Gastrocnemius medialis (tissue), 4 donors: ENCODE measurements around the gene HDAC3. TPM values are rescaled to one million over a fixed set of nuclear protein-coding genes. Genes with fewer than 3 reads are reported as not detected.

ENCODE experiments used
- ATAC-seq, 2 donors: fragments of 150-250 bp; one replicate each; pipeline ENCODE4 v1.9.1; 2016
- DNase-seq, 2 donors: peaks; one replicate each; pipeline ENCODE4 v3.0.0-alpha.2; 2019
- H3K27ac ChIP-seq, 4 donors: fragments of 200-600 bp; sonication (generic); 1 replicate in 1 of 4; 2 replicates in 3 of 4; pipeline ENCODE4 v1.5.1; 2016 to 2018; ENCODE audit warnings: mild to moderate bottlenecking in 2 of 4, moderate library complexity in 1 of 4
- H3K27me3 ChIP-seq, 3 donors: fragments of 200-600 bp; sonication (generic) in 2 of 3; 1 replicate in 1 of 3; 2 replicates in 2 of 3; pipeline versions ENCODE4 v1.5.1 to v1.6.0; 2016 to 2019; ENCODE audit warnings: mild to moderate bottlenecking in 1 of 3, moderate library complexity in 1 of 3
- H3K36me3 ChIP-seq, 2 donors: fragments of 200-600 bp; sonication (generic) in 1 of 2; one replicate each; pipeline ENCODE4 v1.5.1; 2017 to 2018
- H3K4me1 ChIP-seq, 2 donors: fragments of 200-600 bp; sonication (generic) in 1 of 2; one replicate each; pipeline ENCODE4 v1.5.1; 2016 to 2017; ENCODE audit warnings: mild to moderate bottlenecking in 2 of 2
- H3K4me3 ChIP-seq, 4 donors: fragments of 200-600 bp; sonication (generic) in 3 of 4; 1 replicate in 1 of 4; 2 replicates in 3 of 4; pipeline ENCODE4 v1.5.1; 2016 to 2019; ENCODE audit warnings: mild to moderate bottlenecking in 2 of 4
- H3K9me3 ChIP-seq, 3 donors: fragments of 200-600 bp; sonication (generic) in 2 of 3; 1 replicate in 1 of 3; 2 replicates in 2 of 3; pipeline ENCODE4 v1.5.1; 2016 to 2019
- POLR2A ChIP-seq, 2 donors: fragments of 450-650 bp; IDR thresholded peaks; one replicate each; pipeline ENCODE4 v1.6.1; 2017; ENCODE audit warnings: antibody characterized with exemption in 2 of 2, mild to moderate bottlenecking in 2 of 2, moderate library complexity in 2 of 2
- in situ Hi-C, 4 donors: fragments of 200-750 bp; cut with MboI; loops; one replicate each; pipeline versions ENCODE4 v1.15.0 to v1.8.0; 2017; ENCODE audit warnings: low sequenced_read_pairs in 4 of 4
- intact Hi-C: fragments of 100-400 bp; cut with DNase I; formaldehyde crosslinking; loops from one replicate; pipeline ENCODE4 v1.15.1; 2023; ENCODE audit warnings: low total_unique reads
- total RNA-seq, 4 donors: library from RNA; depleted of rRNA; stranded (reverse); fragments of >200 nt; gene quantifications; one replicate each; pipeline versions ENCODE4 v1.1.0 to v1.2.3, GENCODE V29; 2016
- TF ChIP-seq, protein P1 (sequence below), 5 experiments: fragments of 450-650 bp in 3 of 5; fragments of 200-600 bp in 2 of 5; sonication (generic) in 2 of 5; IDR thresholded peaks in 4 of 5; conservative IDR thresholded peaks in 1 of 5; 1 replicate in 4 of 5; 2 replicates in 1 of 5; pipeline ENCODE4 v1.5.1; 2016 to 2019; ENCODE audit warnings: antibody characterized with exemption in 5 of 5, mild to moderate bottlenecking in 3 of 5, moderate library complexity in 3 of 5

Gene HDAC3
- total RNA-seq, 4 donors from 2014 or later = 29.8 to 40.7 (median 35.7) TPM

DNA sequence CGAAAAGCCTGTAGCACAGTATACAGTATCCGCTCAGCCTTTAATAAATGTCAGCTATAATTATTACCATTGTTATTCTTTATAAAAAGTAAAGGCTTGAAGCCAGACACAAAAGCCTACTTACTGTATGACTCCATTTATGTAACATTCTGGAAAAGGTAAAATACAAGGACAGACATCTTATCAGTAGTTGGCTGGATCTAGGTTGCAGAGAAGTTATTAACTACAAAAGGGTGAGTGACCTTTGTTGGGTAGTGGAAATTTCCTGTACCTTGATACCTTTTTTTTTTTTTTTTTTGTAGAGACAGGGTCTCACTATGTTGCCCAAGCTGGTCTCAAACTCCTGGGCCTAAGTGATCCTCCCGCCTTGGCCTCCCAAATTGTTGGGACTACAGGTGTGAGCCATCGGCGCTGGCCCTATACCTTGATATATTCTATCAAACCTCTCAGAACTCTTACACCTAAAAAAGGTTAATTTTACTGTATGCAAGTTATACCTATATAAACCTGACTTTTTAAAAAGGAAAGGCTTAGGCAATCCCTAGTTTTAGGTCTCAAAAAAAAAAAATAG is 6.0 kb downstream of the HDAC3 start:
- Histone ChIP-seq H3K4me1 (peaks cover 8 to 16% of the 10 kb centered on the region in 2 donors), H3K36me3 (peaks cover 0 to 51% of the 10 kb centered on the region in 2 donors)
- in situ Hi-C loops = loop anchor here in 1 of 4 donors (5.0 kb wide), 1 partner anchor 43 kb away; no protein-coding TSS in a partner anchor

DNA sequence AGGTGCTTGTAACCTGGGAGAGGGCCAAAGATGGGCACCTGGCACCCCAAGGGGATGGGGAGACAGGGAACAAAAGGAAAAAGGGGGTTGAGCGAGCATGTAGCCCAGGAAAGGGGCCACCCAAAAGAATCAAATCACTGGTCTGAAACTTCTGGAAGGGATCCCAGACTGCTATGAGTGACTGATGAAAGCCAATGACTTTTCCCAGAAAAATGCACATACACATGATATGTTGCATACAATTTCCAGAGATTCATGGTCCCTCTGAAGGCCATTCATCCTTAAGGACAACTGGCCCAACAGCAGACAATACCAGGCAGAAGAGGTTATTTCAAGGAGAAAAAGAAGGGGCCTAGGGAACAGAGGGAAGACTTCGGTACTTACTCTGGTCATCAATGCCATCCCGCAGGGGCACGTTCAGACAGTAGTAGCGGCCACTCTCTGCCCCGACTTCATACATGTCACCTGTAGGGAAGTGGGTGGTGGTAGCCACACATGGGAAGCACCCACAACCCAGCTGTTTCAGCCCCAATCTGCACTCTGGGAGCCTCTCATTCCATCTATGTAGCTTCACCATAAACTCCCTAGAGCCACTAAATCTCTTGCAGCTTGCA is 8.4 kb downstream of the HDAC3 start:
- ATAC-seq (no peak), DNase-seq (no peak)
- Histone ChIP-seq H3K4me1 (peaks cover 0 to 10% of the 10 kb centered on the region in 2 donors), H3K27me3 (no peaks in the 10 kb centered on the region), H3K36me3 (peaks cover 0 to 70% of the 10 kb centered on the region in 2 donors), H3K4me3 (no peak overlapping the region), H3K9me3 (no peaks in the 10 kb centered on the region), H3K27ac (no peak overlapping the region)
- no peak for TF ChIP-seq POLR2A (IDR thresholded peaks at IDR 0.05)
- TF ChIP-seq, protein P1, sequence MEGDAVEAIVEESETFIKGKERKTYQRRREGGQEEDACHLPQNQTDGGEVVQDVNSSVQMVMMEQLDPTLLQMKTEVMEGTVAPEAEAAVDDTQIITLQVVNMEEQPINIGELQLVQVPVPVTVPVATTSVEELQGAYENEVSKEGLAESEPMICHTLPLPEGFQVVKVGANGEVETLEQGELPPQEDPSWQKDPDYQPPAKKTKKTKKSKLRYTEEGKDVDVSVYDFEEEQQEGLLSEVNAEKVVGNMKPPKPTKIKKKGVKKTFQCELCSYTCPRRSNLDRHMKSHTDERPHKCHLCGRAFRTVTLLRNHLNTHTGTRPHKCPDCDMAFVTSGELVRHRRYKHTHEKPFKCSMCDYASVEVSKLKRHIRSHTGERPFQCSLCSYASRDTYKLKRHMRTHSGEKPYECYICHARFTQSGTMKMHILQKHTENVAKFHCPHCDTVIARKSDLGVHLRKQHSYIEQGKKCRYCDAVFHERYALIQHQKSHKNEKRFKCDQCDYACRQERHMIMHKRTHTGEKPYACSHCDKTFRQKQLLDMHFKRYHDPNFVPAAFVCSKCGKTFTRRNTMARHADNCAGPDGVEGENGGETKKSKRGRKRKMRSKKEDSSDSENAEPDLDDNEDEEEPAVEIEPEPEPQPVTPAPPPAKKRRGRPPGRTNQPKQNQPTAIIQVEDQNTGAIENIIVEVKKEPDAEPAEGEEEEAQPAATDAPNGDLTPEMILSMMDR (IDR thresholded peaks at IDR 0.05 in 4 of 5, conservative IDR thresholded peaks at IDR 0.05 in 1 of 5) = no peak
- intact Hi-C loops (no loop called here), in situ Hi-C loops (no loop called here)

More for the DNA sequence above, 6.0 kb downstream of the HDAC3 start:
- DNase-seq = no peak
- TF ChIP-seq, protein P1 (IDR thresholded peaks at IDR 0.05 in 4 of 5, conservative IDR thresholded peaks at IDR 0.05 in 1 of 5) = no peak
- TF ChIP-seq POLR2A (IDR thresholded peaks at IDR 0.05) = no peak
- no peak overlapping the region for H3K4me3 ChIP-seq
- intact Hi-C loops = loop anchor here (5.0 kb wide), 1 partner anchor 38 kb away; no protein-coding TSS in a partner anchor
- no peak for ATAC-seq
- no peaks in the 10 kb centered on the region for H3K9me3 ChIP-seq
- H3K27me3 ChIP-seq = no peaks in the 10 kb centered on the region
- H3K27ac ChIP-seq = no peak overlapping the region

DNA sequence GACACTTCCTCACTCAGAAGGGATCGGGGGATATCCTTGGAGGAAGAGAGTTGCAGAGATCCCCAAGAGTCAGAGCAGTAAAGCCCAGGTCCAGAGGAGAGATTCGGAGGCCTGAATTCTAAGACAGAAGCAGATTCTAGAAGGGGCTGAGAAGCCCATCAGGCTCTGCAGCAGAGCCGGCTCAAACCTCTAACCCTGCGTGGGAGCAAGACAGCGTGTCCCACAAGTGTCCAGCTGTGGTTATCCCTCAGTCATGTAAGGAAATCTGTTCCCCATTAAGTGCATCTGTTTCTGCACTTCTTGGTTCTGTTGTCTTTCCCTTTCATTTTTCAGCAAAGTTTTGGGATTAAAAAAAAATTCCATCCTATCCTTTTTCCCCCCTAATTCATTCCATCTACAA is 13.0 kb downstream of the HDAC3 start:
- ATAC-seq (no peak), DNase-seq (no peak)
- no peak overlapping the region for H3K4me3 ChIP-seq
- peaks cover 0 to 69% of the 10 kb centered on the region in 2 donors for H3K36me3 ChIP-seq
- intact Hi-C loops (no loop called here), in situ Hi-C loops (loop anchor here in 2 of 4 donors (5.0 kb wide), 1 partner anchor 36 kb away; no protein-coding TSS in a partner anchor)
- no peak overlapping the region for H3K27ac ChIP-seq
- H3K4me1 ChIP-seq = peaks cover 0 to 3% of the 10 kb centered on the region in 2 donors
- no peaks in the 10 kb centered on the region for H3K27me3 ChIP-seq
- H3K9me3 ChIP-seq = no peaks in the 10 kb centered on the region
- TF ChIP-seq, protein P1 (IDR thresholded peaks at IDR 0.05 in 4 of 5, conservative IDR thresholded peaks at IDR 0.05 in 1 of 5) = no peak
- no peak for TF ChIP-seq POLR2A (IDR thresholded peaks at IDR 0.05)

DNA sequence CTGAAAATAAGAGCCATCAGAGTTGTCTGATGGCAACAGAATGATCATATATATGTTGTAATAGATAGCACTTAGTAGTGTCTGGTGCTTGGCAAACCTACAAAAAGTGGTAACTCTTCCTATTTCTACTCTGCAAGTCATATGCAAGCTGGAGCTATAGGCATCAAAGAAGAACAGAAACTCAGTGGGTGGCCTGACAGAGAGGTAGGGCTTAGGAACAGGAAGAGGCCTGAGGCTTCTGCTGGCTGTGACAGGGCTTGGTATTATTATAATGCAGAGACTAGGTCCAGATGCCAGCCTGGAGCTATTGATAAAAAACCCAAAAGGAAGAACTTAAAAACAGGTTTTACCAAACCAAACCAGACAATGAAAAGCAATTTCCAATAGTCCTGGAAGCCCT is 13.5 kb downstream of the HDAC3 start:
- no peak for TF ChIP-seq POLR2A (IDR thresholded peaks at IDR 0.05)
- TF ChIP-seq, protein P1 (IDR thresholded peaks at IDR 0.05 in 4 of 5, conservative IDR thresholded peaks at IDR 0.05 in 1 of 5) = no peak
- H3K27ac ChIP-seq = no peak overlapping the region
- no peaks in the 10 kb centered on the region for H3K27me3 ChIP-seq
- in situ Hi-C loops = loop anchor here in 2 of 4 donors (5.0 kb wide), 1 partner anchor 36 kb away; no protein-coding TSS in a partner anchor
- intact Hi-C loops = no loop called here
- no peak overlapping the region for H3K4me3 ChIP-seq
- H3K9me3 ChIP-seq = no peaks in the 10 kb centered on the region
- H3K4me1 ChIP-seq = peaks cover 0 to 3% of the 10 kb centered on the region in 2 donors
- ATAC-seq (no peak), DNase-seq (no peak)
- peaks cover 0 to 65% of the 10 kb centered on the region in 2 donors for H3K36me3 ChIP-seq
